ENCODE measurements around the gene ZFHX3.

The ZFHX3 gene

GRCh38 chr16:72743011-72743761 lies 304.7 kb downstream of the ZFHX3 start:
- no peak for DNase-seq (ENCODE audit: low spot score)

GRCh38 chr16:72740347-72740746 lies 307.6 kb downstream of the ZFHX3 start:
- no peak for DNase-seq (ENCODE audit: low spot score)

GRCh38 chr16:72739577-72739976 lies 308.4 kb downstream of the ZFHX3 start:
- DNase-seq (ENCODE audit: low spot score): no peak

- no peak for DNase-seq (ENCODE audit: low spot score)
Measured at GRCh38 chr16:72736074-72736473, 311.9 kb downstream of the ZFHX3 start.
